Astrocyte of the hippocampus (primary cell): ENCODE data around the gene GOLT1A.

ENCODE experiments used
- DNase-seq: peaks from one replicate; pipeline ENCODE4 v3.0.0; 2011; ENCODE audit warnings: low read depth, low spot score

GOLT1A gene

GRCh38 chr1:204161609-204162493 lies 51.9 kb downstream of the GOLT1A start:
- no peak for DNase-seq

GRCh38 chr1:204157962-204158361 lies 55.8 kb downstream of the GOLT1A start:
- no peak for DNase-seq

GRCh38 chr1:204155881-204156280 lies 57.9 kb downstream of the GOLT1A start:
- DNase-seq: no peak

DNA sequence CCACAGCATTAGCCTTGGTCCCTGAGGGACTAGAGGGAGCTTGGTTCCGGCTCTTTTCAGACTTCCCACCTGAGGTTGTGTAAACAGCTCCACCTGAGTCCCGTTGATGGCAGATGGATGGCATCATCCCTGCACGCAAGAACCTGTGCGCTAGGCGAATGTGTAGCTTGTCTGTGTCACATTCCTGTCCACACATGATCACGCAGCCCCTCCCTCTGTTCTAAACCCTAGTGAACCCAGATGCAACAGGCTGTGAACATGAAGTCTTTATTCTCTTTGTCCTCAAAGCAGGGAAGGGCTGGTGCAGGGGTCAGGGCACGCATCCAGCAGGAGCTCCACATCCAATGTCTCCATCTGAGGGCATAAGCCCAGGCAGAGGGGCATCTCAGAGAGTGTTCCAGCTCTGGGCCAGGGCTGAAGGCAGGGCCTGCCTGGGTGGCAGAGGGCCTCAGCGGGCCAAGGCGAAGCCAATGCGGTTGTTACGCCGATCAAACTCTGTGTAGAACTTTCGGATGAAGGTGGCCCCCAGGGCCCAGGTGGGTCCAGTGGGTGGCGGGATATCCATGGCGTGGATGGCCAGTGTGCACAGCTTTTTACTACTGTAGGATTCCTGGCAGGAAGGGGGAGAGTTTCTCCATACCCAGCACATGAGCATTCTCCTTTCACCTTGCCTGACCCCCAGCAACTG lies 59.1 kb downstream of the GOLT1A start:
- no peak for DNase-seq

- DNase-seq: no peak
These were observed 60.1 kb downstream of the GOLT1A start for GRCh38 chr1:204153667-204154066.

- no peak for DNase-seq
These were observed 61.3 kb downstream of the GOLT1A start for GRCh38 chr1:204152310-204153044.

DNA sequence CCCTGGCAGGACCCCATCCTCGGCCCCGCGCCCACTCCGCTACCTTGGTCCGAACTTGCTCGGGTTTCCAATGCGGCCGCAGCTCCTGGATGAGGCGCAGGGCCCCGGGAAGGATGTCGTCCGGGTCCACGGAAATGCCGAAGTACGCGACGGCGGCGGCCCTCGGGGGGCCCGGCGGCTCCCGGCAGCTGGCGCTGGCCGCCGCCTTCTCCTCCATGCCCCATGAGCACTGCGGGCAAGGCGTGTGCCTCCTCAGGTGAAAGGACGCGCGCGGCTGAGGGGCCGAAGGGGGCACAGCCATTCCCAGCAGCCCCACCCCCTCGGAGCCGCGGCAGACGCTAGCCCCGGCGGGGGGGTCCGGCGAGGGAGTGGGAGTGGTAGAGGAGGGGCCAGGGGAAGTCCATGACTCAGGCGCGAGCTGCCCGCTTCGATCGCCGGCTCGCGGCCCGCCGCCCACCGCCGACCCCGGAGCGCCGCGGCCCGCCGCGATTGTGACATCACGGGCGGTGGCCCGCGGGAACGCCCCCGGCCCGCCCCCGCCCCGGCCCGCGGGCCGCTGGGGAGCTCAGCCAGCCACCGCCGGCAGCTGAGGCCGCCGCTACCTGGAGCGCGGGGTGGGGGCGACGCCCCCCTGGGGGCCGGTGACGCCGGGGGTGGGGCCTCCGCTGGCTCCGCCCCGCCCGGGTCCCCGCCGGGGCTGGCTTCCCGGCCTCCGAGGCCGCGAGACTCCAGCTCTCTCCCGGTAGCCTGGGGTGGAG lies 62.1 kb downstream of the GOLT1A start, which contains the start of gene ETNK2:
Gene ETNK2 (minus strand): TSS at position 493 of the 758 bp plus-strand sequence. CDS start 192 bp downstream, at position 301.
- peak; percentile 83 for DNase-seq

GRCh38 chr1:204150702-204151551 lies 62.9 kb downstream of the GOLT1A start:
- DNase-seq: peak; percentile 33

DNA sequence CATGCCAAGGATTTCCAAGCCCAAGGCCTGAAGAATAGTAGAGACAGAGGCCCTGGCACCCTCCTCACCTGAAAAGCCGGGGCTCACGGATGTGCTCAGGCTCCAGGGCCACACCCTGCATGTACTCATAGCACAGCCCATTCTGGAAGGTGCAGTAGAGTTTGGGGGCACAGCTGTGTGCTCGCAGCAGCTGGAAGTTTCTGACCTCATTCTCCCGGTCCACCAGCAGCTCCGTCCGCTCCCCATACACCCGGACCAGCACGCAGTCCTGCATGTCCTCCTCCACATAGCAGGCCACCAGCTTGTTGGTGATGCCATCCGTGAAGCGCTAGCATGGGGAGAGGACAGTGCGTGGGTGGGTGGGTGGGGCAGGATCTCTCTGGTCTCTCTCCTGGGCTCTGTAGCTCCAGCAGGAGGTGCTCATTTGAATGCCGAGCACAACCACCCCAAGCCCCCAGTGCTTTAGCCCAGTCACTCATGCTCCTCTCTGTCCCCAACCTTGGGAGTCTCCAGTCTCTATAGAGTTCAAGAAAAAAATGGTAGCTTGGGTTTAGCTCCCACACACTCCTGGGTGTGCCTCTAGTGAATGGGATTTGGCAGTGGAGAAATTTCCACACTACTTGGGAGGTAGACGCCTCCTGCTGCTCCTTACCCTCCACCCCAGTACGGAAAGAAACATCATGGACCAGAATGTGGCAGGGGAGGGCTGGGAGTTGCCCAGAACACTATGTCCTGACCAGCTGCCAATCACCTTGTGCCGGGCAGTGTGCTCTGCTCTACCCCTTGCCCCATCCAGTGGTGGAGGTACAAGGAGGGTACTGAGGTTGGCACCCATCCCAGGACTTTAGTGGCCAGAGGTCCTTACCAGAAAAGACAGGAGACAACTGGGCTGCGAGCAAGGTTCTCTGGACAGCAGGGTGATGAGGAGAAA lies 63.9 kb downstream of the GOLT1A start:
- DNase-seq: no peak

- DNase-seq: no peak
These were observed 64.7 kb downstream of the GOLT1A start for GRCh38 chr1:204149107-204149506.
